Fibroblast of upper back skin (primary cell): Measurements from ENCODE around the gene SH3BP2.

Experiments
- DNase-seq: peaks from one replicate; pipeline ENCODE4 v3.0.0-alpha.2; 2013

The SH3BP2 gene

DNA sequence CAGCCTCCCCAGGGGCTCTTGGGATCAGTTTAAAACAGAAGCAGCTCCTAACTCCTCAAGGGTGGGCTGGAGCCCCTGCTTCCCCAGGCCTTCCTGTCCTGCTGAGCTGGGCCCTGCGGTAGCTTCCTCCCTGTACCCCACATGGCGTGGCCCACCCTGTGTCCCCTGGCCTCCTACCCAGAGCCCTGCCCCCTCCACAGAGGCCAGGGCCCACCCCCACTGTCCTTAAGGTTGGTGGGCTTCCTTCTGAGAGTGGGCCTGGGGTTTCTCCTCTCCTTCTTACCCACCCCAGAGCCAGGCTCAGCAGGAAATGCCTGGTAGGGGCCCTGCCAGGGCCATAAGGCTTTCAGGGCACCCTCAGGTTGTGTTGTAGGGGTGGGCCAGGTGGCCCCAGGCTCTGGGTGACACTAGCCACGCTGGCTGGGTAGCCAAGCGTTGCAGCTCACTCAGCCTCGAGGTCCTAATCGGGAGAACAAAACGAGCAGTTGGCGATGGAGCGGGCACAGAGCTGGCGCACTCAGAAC is 11.6 kb downstream of the SH3BP2 start:
- DNase-seq, result no peak

DNA sequence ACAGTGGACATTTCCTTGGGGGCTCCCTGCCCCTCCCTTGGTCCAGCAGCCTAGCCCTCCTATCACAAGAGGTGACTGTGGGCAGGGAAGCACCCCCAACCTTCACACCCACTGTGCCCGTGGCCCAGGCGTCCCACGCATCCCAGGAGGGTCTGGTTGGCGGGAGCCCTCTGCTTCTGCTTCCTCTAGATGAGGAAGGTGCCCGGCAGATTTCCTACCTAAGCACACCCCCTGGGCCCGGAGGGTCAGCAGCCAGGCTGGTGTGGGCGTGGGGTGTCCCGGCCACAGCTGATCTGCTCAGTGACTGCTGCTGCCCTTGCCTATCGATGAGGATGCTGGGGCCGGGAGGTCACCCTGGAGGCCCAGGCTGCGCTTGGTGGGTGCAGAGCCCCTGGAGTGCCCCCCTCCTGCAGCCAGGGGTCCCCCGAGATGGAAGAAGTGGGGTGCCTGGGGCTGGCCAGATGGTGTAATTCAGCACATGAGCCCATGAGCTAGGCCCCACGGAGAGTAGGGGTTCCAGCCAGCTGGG is 12.2 kb downstream of the SH3BP2 start:
- DNase-seq, result no peak

DNA sequence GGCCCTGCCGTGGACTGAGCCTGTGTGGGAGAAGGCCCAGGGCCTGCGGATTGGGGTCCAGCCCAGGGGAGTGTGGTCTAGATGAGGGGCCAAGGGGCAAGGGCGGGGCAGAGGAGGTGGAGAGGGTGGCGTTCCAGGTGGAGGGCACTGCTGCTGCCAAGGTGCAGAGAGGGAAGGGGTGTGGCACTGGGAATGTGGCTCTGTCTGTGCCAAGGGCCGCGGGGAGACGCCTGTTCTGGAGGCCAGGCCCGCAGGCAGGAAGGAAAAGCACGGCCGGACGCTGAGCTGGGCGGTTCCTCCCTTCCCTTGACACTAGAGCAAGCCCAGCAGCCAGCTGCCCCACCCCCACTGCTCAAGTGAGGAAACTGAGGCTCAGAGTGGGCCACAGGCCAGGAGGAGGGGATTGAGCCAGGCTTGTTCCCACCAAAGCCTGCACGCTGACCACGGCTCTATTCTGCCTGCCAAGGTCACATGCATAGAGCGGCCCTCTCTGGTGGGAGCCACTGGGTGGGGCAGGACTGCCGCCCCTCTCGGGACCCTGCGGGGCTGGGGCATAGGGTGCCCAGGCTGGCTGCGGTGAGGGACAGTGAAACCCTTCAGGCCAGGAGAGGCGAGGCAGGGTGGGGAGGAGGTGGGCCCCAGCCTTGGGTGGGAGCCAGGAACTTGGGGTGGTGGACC is 13.0 kb downstream of the SH3BP2 start:
- no peak for DNase-seq

DNA sequence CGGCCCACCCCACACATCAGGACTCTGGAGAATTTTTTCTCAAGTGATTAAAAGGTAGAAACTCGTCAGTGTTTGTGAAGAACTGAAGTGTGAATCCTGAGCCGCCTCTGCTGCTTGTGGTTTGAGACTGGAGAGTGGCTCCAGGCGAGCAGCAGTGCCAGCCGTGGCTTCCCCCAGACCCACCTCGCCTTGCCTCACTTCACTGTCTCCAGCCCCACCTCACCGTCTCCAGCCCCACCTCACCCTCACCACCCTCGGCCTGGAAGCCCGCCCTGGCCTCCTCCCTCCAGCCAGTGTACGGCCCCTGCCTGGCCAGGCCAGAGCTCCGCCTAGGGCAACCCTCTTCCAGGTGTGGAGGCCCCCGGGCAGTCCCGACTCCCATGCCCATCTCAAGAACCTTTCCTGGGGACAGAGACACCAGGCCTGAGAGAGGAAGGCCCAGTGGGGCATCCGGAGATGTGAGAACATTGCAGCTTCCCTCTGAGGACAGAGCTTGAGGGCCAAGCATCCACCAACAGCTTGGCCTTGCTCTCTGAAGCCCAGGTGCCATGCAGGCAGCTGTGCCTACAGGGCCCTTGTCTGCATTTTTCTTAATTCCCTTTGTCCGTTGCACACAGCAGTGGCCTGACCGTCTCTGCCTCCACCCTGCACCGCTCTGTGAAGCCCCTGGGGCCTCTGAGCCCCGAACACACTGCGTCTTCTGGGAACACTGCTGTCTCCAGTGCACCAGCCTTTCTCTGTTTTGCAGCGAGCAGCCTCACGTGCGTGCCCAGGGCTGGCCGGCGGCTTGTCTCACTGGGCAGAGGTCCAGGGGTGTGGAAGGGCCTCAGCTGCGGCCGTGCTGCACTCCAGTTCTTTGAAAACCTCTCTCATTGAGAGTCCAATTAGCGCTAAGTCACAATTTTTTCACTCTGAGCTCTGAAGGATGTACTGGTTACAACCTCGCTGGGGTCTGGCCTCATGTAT is 13.8 kb downstream of the SH3BP2 start:
- DNase-seq, result no peak

DNA sequence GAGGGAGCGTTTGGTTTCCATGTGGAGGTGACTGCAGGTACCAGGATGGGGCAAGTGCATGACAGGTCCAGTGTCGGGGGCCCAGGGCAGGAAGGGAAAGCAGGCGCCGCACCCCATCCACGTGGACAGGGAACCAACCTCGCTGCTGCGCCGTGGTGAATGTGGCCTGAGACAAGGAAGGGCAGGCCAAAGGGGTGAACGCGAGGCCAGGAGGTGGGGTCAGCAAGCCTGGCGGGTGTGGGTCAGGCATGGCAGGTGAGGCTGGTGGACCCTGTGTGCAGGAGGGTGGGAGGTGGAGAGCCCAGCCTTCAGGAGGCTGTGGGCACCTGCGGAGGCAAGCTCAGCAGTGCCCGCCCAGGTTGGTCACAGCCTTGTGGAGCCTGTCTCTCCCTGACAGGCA is 14.7 kb downstream of the SH3BP2 start:
- DNase-seq, result no peak

DNA sequence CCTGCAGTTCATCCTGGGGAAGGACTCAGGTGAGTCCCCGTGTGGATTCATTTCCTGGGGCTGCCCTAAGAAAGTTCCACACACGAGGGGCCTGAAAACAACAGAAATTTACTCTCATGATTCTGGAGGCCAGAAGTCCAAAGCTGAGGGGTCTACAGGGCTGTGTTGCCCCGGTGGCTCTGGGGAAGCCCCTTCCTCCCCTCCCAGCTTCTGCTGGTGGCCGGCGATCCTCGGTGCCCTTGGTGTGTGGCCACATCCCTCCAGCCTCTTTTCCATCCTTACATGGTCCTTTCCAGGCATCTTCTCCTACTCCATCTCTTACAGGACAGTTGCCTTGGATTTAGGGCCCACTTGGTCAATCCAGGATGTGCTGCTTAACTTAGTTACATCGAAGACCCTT is 15.1 kb downstream of the SH3BP2 start:
- no peak for DNase-seq

DNA sequence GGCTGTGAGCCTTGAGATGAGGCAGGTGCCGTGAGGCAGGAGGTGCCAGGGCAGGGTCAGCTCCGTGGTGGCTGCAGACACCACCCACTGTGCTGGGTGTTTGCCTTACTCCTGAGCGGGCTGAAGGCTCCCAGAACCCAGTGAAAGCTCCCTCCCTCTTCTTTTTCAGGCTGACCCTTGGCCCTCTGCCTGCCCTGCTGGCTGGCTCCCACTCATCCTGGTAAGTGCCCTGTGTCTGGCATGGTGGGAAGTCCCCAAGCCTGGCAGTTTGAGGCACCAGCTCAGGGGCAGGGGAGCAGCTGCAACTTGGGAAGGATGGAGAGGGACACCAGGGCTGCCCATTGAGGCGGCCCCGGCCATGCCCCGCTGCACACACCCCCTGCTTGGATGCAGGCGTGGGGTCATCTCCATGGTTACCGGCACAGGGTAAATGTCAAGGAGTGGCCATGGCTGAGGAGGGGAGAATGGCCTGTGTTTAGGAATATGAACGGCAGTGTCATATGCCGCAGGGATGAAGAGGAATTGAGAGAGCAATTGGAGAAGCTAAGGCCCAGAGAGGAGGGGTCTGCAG is 16.8 kb downstream of the SH3BP2 start:
- DNase-seq, result no peak

DNA sequence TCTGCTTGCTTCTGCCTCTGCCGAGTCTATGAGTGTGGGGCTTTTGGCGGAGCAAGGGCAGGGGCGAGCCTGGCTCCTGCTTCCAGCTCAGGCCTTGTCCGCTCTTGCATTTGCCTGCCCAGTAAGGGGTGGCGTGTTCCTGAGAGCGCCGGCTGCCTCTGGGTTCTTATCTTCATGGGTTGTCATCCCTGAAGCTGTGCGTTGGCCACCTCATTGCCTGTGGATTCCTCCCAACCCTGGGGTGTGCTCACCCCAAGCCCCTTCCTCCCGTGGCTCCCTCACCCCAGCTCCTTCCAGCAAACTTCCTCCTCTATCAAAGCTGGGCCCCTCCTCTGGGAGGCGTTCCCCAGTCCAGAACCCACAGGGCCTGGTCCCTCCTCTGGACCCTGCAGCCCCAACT is 17.5 kb downstream of the SH3BP2 start:
- DNase-seq, result no peak

DNA sequence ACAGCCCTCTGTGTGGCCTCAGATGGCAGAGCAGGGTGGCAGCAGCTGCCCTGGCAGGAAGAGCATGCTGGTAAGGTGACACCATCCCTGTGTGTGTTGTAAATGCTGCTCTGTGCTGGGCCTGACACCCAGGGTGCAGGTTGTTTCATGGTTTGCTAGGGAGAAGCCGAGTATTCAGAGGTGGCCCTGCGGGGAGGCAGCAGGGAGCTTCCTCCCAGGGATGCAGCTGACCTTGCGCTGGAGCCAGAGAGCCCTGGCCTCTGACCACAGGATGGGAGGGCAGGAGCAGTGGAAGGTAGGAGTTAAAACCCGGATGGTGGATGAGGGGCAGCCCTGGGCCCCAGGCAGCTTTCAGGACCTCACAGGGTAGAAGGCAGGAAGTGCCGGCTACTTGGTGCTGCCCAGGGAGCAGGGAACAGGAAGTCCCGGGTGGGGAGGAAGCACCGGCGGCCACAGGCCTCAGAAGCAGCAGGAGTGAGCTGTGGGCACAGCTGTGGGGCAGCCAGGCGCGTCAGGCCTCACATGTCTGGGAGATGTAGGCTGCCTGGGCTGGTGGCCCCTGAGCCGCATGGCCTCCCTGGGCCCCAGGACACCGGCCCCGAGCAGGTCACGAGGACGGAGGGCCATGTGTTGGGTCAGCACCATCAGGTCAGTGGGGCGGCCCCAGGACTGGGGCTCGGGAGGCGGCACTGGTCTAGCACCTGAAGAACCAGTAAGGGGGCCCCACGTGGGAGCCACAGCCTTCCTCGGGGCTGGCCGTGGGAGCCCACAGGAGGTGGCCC is 19.1 kb downstream of the SH3BP2 start:
- DNase-seq, result peak; percentile 55

DNA sequence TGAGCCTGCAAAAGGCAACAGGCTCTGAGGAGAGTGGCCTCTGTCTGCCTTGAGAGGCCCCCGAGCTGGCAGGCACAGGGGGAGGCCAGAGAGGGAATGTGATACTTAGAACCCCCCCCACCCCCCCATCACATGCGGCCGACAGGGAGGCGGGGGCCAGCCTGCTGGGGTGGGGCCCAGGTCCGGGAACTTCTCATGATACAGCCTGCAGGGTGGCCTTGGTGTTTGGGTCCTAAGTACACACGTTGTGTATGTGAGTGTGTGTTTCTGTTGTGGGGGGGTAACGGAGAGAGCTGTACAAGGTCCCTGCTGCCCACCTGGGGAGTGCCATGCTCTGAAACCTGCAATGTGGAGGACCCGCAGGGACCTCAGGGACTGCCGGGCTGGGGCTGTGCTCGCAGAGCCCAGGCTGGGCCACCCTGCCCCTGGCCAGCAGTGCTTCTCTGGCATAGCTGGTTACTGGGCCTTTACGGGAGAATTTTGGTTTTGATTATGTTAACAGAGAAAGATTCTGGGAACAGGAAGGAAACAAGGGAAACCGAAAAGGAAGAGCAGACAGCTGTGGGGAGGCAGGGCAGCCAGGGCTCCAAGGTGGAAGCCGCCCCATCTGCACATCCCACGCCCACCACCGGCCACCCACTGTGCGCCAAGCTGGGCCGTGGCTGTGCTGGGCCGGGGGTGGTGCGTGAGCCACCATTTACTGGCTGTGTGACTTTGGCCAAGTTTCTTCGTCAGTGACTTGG is 19.9 kb downstream of the SH3BP2 start:
- no peak for DNase-seq

DNA sequence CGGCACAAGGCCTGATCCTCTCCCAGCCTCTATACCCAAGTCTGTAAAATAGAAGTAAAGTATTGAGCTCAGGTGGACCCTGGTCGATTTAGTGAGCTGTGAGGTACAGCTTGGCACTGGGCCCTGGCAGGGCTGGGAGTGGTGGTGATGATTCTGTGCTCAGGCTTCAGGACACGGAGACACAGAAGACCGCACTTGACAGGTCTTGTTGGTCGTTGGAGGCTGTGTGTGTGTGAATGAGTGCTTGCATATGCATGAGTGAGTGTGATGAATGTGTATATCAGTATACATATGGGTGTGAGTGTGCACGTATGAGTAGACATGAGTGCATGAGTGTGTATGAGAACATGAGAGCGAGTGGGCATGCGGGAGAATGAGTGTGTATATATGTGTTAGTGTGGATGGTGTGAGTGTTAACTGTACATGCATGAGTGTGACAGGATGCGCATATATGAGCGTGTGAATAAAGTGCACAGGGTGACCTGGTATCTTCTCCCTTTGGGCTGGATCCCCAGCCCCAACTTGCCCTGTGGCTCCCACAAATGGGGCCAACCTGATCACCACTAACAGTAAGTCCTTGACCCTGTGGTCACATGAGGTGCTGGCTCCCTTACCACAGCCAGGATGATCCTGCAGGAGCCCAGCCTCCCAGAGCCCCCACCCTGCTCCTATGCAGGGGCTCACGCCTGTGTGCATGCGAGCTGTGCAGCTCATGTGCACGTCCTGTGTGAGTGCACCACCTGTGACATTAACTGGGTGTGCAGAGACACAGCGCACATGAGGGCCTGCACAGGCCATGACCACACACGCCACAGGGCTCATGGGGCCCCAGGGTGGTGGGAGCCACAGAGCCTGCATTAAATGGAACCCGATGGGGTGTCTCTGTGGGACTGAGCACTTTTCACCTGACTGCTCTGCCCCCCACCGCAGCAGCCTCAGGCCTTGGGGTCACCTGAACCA is 20.8 kb downstream of the SH3BP2 start:
- no peak for DNase-seq

DNA sequence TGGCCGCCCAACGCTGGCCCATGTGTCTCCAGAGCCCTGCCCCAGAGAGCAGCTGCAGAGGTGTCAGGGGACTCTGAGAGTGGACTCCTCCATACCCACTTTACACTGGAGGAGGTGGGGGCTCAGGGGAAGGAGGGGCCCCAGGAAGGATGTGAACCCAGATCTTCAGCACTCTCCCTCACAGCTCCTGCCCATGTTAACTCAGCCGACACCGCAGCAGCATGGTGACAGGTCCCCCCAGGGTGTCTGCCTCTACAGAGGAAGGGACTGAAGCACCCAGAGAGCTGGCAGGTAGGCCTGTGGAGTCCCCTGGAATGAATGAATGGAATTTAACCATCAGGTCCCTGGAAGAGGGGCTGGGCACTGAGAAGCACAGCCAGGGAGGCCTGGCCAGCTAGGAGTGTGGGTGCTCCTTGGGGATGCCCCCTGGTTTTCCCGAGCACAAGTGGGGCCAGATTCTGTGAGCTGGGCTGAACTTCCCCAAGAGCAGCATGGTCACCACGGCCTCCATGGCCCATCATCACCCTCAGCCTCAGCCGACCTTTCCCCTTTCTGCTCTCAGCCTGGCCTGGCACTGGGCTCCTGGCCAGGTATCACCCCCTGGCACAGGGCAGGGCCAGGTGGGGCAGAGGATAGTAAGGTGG is 21.9 kb downstream of the SH3BP2 start:
- DNase-seq, result no peak

DNA sequence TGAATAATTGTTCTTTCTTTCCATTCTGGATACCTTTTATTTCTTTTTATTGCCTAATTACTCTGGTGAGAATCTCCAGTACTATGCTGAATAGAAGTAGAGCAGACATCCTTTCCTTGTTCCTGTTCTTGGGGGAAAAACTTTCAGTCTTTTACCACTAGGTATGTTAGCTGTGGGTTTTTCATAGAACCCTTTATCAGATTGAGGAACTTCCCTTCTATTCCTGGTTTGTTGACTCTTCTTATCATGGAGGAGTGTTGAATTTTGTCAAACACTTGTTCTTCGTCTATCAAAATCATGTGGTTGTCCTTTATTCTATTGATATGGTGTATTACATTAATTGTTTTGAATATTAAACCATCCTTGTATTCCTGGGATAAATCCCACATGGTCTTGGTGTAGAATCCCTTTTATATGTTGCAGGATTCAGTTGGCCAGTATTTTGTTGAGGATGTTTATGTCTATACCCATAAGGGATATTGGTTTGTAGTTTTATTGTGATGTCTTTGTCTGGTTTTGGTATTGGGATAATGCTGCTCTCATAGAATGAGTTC is 23.6 kb downstream of the SH3BP2 start:
- no peak for DNase-seq

DNA sequence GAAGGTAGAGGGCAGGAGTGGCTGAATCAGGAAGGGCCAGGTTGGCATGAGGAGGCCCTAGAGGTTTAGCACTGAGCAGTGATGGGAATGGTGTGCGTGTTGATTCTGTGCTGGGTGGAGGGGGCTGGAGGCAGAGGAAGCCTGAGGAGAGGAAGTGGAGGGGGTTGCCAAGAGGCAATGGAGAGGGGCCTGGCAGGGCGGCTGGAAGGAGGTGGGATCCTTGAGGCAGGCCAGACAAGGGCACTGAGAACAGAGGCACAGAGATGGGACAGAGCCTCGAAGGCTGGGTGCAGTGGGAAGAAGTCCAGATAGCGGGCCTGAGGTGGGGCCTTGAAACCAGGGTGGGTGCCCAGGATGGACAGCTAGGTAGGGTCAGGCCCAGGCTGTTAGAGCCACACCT is 24.3 kb downstream of the SH3BP2 start:
- no peak for DNase-seq

DNA sequence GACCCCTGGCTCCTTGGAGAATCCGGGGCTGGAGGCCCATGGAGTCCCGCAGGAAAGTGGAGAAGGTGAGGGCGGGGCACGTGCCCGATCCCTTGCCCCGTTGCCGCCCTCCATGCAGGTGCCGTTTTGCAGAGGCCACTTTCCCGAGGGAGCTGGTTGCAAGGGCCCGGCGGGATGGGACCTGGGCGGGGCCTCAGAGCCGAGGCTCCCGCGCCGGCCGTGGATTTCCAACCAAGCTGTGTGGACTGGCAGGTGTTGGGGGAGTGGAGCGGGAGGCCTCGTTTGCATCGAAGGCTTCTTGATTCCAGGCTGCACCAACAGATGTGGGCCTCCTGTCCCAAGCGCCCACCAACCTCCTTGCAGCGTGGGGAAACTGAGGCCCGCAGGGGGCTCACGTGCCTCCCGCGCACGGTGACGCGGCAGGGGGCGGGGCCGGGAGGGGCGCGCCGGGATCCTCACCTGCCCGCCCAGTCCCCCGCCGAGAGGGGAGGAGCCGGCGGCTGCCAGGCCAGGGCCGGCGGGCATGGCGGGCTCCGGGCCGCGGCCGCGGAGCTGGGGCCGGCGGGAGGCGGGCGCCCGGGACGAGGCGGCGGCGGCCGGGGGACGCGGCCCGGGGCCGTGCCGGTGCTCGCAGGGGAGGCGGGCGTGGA is 24.9 kb downstream of the SH3BP2 start:
- no peak for DNase-seq

DNA sequence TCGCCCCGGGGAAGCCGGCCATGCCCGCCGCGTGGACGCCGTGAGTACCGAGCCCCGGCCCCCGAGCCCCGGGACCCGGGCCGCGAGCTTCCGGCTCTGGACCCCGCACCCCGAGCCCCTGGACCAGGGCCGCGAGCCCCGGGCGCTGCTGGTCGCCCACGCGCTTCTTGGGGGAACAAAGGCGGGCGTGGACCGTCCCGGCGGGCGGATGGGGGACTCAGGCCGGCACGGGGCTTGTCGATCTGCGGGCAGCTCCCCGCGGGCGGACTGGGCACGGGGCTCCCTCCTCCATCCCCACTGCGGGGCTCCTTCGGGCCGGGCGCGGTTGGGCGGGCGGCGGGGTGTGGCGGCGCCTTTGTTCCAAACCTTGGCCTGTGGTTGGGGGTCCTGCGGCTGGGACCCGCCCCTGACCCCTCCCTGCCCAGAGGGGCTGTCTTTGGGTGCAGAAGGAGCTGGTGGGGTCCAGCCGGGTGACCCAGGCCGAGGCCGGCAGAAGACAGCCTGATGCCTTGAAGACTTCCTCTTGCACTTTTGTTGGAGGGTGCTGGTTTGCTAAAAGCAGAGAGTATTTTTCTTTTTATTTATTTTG is 25.6 kb downstream of the SH3BP2 start:
- no peak for DNase-seq

DNA sequence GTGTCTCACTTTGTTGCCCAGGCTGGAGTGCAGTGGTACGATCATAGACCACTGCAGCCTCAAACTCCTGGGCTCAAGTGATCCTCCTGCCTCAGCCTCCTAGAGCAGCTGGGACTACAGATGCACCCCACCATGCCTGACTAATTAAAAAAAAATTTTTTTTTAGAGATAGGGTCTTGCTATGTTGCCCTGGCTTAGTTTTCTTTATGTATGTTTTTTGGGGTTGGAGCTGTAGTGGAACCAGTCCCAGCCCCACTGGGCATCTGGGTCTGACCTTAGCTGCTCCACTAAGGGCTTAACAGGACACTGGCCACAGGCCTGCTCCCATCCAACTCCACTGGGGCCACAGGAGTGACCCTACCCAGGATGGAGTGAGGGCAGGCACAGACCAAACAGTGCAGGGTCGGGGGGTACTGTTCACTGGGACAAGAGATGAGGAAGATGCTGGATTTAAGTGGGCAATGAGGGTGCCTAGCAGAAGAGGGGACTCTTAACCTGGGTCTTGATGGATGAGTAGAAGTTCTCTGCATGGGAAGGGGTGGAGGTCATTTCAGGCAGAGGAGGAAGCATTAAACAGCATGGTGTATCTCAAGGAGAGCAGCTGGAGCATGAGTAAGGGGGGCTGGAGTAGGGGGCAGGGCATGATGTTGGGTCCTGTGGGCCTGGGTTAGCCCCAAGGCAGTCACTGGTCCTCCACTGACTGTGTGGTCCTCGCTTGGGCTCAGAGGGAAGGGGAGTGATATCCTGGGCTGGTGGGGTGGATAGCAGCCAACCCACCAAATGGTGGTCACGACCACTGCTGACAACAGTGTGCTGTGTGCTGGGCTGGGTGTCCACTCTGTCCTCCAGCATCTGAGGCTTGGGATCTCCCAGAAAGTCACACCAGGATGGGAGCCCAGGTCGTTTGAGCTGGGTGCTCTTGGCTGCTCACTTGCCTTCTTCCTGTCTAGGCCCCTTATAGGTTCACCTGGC is 26.6 kb downstream of the SH3BP2 start:
- no peak for DNase-seq
